Measurements from ENCODE around the gene CDC42EP5. TPM values are rescaled to one million over a fixed set of nuclear protein-coding genes. Genes with fewer than 3 reads are reported as not detected.

Gene CDC42EP5
- total RNA-seq, 2 experiments from 2014 or later: not detected

DNA sequence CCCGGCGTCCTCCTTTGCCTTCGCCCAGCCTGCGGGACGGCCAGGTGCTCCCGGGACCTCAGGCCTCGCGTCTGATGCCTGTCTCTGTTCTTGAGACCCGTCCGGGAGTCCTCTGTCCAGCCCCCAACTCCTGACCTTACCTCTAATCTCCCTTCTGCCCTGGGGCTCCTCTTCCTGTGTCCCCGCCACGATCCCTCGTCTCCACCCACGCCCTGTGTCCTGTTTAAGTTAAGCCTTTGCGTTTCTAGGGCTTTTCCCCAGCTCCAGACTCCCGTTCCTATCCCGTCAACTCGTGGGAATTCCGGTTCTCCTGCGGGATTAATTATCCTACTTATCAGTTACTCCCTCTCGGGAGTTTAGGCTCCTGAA is 23.4 kb downstream of the CDC42EP5 start:
- no peaks in the 10 kb centered on the region for H3K9me3 Mint-ChIP-seq
- peaks cover 56% of the 10 kb centered on the region for H3K4me1 Mint-ChIP-seq (ENCODE audit: low read depth)
- H3K27ac ChIP-seq (ENCODE audit: low read depth in 1 of 2, low read length in 2 of 2): peak overlapping the region; percentile 91 to 98

DNA sequence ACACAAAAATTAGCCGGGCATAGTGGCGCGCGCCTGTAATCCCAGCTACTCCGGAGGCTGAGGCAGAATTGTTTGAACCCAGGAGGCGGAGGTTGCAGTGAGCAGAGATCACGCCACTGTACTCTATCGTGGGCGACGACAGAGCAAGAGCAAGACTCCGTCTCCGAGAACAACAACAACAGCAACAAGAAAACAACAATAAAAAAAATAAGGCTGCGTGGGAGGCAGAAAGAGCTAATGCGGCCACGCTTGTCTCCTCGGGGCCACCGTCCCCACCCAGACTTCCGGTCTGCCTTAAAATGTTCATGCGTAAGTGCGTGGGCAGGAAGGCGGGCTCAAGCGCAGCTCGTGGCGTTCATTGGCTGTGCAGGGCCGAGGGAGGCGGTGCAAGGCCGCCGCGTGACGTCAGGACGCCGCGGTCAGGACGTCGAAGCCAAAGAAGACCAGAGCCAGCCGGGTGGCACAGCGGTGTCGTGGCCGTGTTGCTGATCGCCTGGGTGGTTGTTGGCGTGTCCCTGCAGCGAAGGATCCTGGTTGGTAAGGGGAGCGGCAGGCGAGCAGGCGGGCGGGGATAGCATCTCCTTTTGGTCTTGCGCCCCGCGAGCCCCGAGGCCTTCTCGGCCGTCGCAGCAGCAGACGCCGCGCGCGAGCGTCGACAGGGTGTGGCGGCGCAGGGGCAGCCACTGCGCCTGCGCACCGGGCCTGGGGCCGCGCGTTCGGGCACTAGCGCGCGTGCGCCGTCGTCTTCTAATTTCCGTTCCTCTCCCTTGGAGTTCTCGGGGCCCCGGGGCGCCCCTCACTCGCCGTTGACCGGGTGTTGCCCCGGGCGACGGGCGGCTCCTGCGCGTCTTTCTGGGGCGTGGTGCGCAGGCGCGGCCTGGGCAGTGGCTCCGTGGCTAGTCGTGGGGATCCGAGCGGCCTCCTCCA is 24.1 kb downstream of the CDC42EP5 start, which contains the start of gene LENG8:
TSS of gene LENG8 (plus strand) at position 426 of the 927 bp plus-strand sequence. CDS start 2,146 bp downstream, outside the sequence.
- H3K4me3 ChIP-seq (ENCODE audit: low read length): peak within 1 kb of the TSS; percentile 98

More for the DNA sequence above, 23.4 kb downstream of the CDC42EP5 start:
- Mint-ChIP-seq H3K4me3 (peak overlapping the region; percentile 92), H3K36me3 (ENCODE audit: low read depth) (peaks cover 71% of the 10 kb centered on the region), H3K27ac (peak overlapping the region; percentile 98), H3K27me3 (no peaks in the 10 kb centered on the region)
- Histone ChIP-seq H3K4me1 (ENCODE audit: insufficient read depth, low read length) (peaks cover 48% of the 10 kb centered on the region), H3K4me3 (ENCODE audit: low read length) (peak overlapping the region; percentile 98), H3K27me3 (ENCODE audit: control insufficient read depth in 1 of 2, insufficient read depth in 2 of 2, low read length in 2 of 2) (no peaks in the 10 kb centered on the region), H3K9me3 (ENCODE audit: control insufficient read depth in 1 of 2, insufficient read depth in 1 of 2, low read length in 2 of 2) (no peaks in the 10 kb centered on the region), H3K36me3 (ENCODE audit: insufficient read depth, low read length) (peaks cover 58% of the 10 kb centered on the region)
- ChIA-PET CTCF (no interaction called here), POLR2A (interaction anchor here (0.6 to 2.4 kb wide), 5 partner anchors 10 to 335 kb away, joined by 3 to 72 read pairs (median 12); partner anchors contain the start of genes LENG1, LENG9, PRPF31 and TFPT)
- ATAC-seq (ENCODE audit: poor library complexity) (no peak), DNase-seq (no peak)
- intact Hi-C loops (cut with DNase I, micrococcal nuclease): loop anchor here (1.0 to 2.0 kb wide), 3 partner anchors 14 to 259 kb away; partner anchors contain the start of gene LENG9 (in 2 of the 2)
- TF ChIP-seq, protein P1, sequence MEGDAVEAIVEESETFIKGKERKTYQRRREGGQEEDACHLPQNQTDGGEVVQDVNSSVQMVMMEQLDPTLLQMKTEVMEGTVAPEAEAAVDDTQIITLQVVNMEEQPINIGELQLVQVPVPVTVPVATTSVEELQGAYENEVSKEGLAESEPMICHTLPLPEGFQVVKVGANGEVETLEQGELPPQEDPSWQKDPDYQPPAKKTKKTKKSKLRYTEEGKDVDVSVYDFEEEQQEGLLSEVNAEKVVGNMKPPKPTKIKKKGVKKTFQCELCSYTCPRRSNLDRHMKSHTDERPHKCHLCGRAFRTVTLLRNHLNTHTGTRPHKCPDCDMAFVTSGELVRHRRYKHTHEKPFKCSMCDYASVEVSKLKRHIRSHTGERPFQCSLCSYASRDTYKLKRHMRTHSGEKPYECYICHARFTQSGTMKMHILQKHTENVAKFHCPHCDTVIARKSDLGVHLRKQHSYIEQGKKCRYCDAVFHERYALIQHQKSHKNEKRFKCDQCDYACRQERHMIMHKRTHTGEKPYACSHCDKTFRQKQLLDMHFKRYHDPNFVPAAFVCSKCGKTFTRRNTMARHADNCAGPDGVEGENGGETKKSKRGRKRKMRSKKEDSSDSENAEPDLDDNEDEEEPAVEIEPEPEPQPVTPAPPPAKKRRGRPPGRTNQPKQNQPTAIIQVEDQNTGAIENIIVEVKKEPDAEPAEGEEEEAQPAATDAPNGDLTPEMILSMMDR (IDR thresholded peaks at IDR 0.05): no peak

More for the DNA sequence above, 24.1 kb downstream of the CDC42EP5 start, which contains the start of gene LENG8:
- Histone ChIP-seq H3K27ac (ENCODE audit: low read depth in 1 of 2, low read length in 2 of 2) (peak within 1 kb of the TSS; percentile 91 to 98), H3K9me3 (ENCODE audit: control insufficient read depth in 1 of 2, insufficient read depth in 1 of 2, low read length in 2 of 2) (no peaks in the 10 kb centered on the region), H3K4me1 (ENCODE audit: insufficient read depth, low read length) (peaks cover 48% of the 10 kb centered on the region), H3K27me3 (ENCODE audit: control insufficient read depth in 1 of 2, insufficient read depth in 2 of 2, low read length in 2 of 2) (no peaks in the 10 kb centered on the region), H3K36me3 (ENCODE audit: insufficient read depth, low read length) (peaks cover 53% of the 10 kb centered on the region)
- CTCF ChIA-PET: no interaction called here
- peak within 1 kb of the TSS; percentile 98 for H3K27ac Mint-ChIP-seq
- POLR2A ChIA-PET: interaction anchor here (0.7 to 2.4 kb wide), 26 partner anchors 9 to 1206 kb away, joined by 3 to 72 read pairs (median 5); partner anchors contain the start of genes CDC42EP5, CNOT3, KMT5C and LENG1
- H3K9me3 Mint-ChIP-seq: no peaks in the 10 kb centered on the region
- H3K27me3 Mint-ChIP-seq: no peaks in the 10 kb centered on the region
- intact Hi-C loops (cut with DNase I, micrococcal nuclease): loop anchor here (1.0 to 2.0 kb wide), 3 partner anchors 14 to 259 kb away; partner anchors contain the start of gene LENG9 (in 2 of the 2)
- H3K4me3 Mint-ChIP-seq: peak within 1 kb of the TSS; percentile 92
- peak; percentile 90 for ATAC-seq (ENCODE audit: poor library complexity)
- TF ChIP-seq, protein P1 (IDR thresholded peaks at IDR 0.05): no peak
- peak; percentile 93 to 100 (median 97) for DNase-seq
- peaks cover 56% of the 10 kb centered on the region for H3K4me1 Mint-ChIP-seq (ENCODE audit: low read depth)
- peaks cover 66% of the 10 kb centered on the region for H3K36me3 Mint-ChIP-seq (ENCODE audit: low read depth)
